Measurements from ENCODE around the gene ADGRA1. TPM values are rescaled to one million over a fixed set of nuclear protein-coding genes. Genes with fewer than 3 reads are reported as not detected.
A peak's percentile ranks its signal among the peaks of the same experiment; 100 is the strongest.

ADGRA1 gene
- total and polyA plus RNA-seq, 7 donors, result 0.05 to 0.84 (median 0.08) TPM; not detected in 2

GRCh38 chr10:133162910-133163856 is 75.5 kb downstream of the ADGRA1 start:
- DNase-seq, result peak in 1 of 2 donors; percentile 36
- intact Hi-C loops (cut with DNase I), result no loop called here
- H3K27me3 ChIP-seq (ENCODE audit: insufficient read depth in 3 of 3, low read length in 2 of 3), result peaks cover 0 to 91% (median 34%) of the 10 kb centered on the region in 3 donors
- no peak for ATAC-seq
- no peak overlapping the region for H3K4me3 ChIP-seq
- WGBS, 3 donors, result 44 to 51% (median 48%) methylated on average over 21 of the region's 21 CpGs
- no peaks in the 10 kb centered on the region for H3K36me3 ChIP-seq (ENCODE audit: insufficient read depth in 1 of 2, low read depth in 1 of 2)
- peaks cover 9% of the 10 kb centered on the region for H3K4me1 ChIP-seq
- no peak for TF ChIP-seq CTCF (IDR thresholded peaks at IDR 0.05)
- H3K9me3 ChIP-seq, result no peaks in the 10 kb centered on the region
- no peak overlapping the region for H3K27ac ChIP-seq

GRCh38 chr10:133163889-133164815 is 76.4 kb downstream of the ADGRA1 start:
- Histone ChIP-seq H3K36me3 (ENCODE audit: insufficient read depth in 1 of 2, low read depth in 1 of 2) (no peaks in the 10 kb centered on the region), H3K27ac (no peak overlapping the region), H3K27me3 (ENCODE audit: insufficient read depth in 3 of 3, low read length in 2 of 3) (peaks cover 0 to 89% (median 29%) of the 10 kb centered on the region in 3 donors), H3K4me3 (no peak overlapping the region), H3K4me1 (peaks cover 9% of the 10 kb centered on the region), H3K9me3 (no peaks in the 10 kb centered on the region)
- TF ChIP-seq CTCF (IDR thresholded peaks at IDR 0.05), result no peak
- DNase-seq (peak in 1 of 2 donors; percentile 40), ATAC-seq (no peak)
- intact Hi-C loops (cut with DNase I), result no loop called here
- 57 to 63% (median 59%) methylated on average over 30 to 31 of the region's 31 CpGs for WGBS, 3 donors

GRCh38 chr10:133164816-133165555 is 77.3 kb downstream of the ADGRA1 start:
- intact Hi-C loops (cut with DNase I), result no loop called here
- no peak for DNase-seq
- no peak for TF ChIP-seq CTCF (IDR thresholded peaks at IDR 0.05)
- H3K27ac ChIP-seq, result no peak overlapping the region
- H3K36me3 ChIP-seq (ENCODE audit: insufficient read depth in 1 of 2, low read depth in 1 of 2), result no peaks in the 10 kb centered on the region
- peaks cover 9% of the 10 kb centered on the region for H3K4me1 ChIP-seq
- no peaks in the 10 kb centered on the region for H3K9me3 ChIP-seq
- ATAC-seq, result no peak
- WGBS, 3 donors, result 69 to 80% (median 74%) methylated on average over 20 to 26 of the region's 26 CpGs
- H3K4me3 ChIP-seq, result no peak overlapping the region
- peaks cover 0 to 83% (median 29%) of the 10 kb centered on the region in 3 donors for H3K27me3 ChIP-seq (ENCODE audit: insufficient read depth in 3 of 3, low read length in 2 of 3)

All from psoas muscle (tissue), 8 donors.